ENCODE data around the gene GPR162.
A peak's percentile ranks its signal among the peaks of the same experiment; 100 is the strongest.
"Not testable (repeated sequence)": the region's sequence is repeated elsewhere in the genome, so short reads cannot be mapped to it uniquely, and the experiment has no call there.

Gene GPR162

GRCh38 chr12:6873094-6874014 lies 51.7 kb downstream of the GPR162 start, which contains the start of gene SPSB2:
SPSB2 (minus strand) TSS chr12:6873303; CDS start chr12:6872901, 402 bp downstream.
- peak; percentile 92 for DNase-seq (ENCODE audit: low spot score)

- not testable (repeated sequence) for DNase-seq (ENCODE audit: low spot score)
These were observed 52.4 kb downstream of the GPR162 start for GRCh38 chr12:6874015-6874368.

Data from globus pallidus (tissue), 1 donor.